HepG2 (cell line): ENCODE results near the gene UTP3. TPM values are rescaled to one million over a fixed set of nuclear protein-coding genes. Genes with fewer than 3 reads are reported as not detected.

Experiments
- DR1 ChIP-seq: sonication (generic); formaldehyde crosslinking; IDR thresholded peaks from 2 replicates; pipeline ENCODE4 v1.8.0; 2021; ENCODE audit warnings: mild to moderate bottlenecking, missing genetic modification reagents, inconsistent platforms
- GFI1 ChIP-seq: sonication (generic); formaldehyde crosslinking; IDR thresholded peaks from 2 replicates; pipeline ENCODE4 v1.5.0; 2020; ENCODE audit warnings: missing genetic modification reagents, mild to moderate bottlenecking, borderline replicate concordance
- HDAC2 ChIP-seq: sonication (generic); formaldehyde crosslinking; IDR thresholded peaks from 2 replicates; pipeline ENCODE4 v1.4.0; 2020; ENCODE audit warnings: missing genetic modification reagents
- HIC2 ChIP-seq: sonication (generic); formaldehyde crosslinking; IDR thresholded peaks from 2 replicates; pipeline ENCODE4 v1.9.0; 2022; ENCODE audit warnings: low read depth, missing genetic modification reagents
- HMG20B ChIP-seq: conservative IDR thresholded peaks from 2 replicates; pipeline ENCODE4 v1.6.1; 2016; ENCODE audit warnings: missing genetic modification reagents, missing compliant biosample characterization
- KLF11 ChIP-seq: IDR thresholded peaks from 2 replicates; pipeline ENCODE4 v1.6.1; 2016; ENCODE audit warnings: missing compliant biosample characterization
- MLXIP ChIP-seq: sonication (generic); formaldehyde crosslinking; IDR thresholded peaks from 2 replicates; pipeline ENCODE4 v1.9.0; 2021; ENCODE audit warnings: missing genetic modification reagents, borderline replicate concordance
- NFYB ChIP-seq: sonication (generic); formaldehyde crosslinking; IDR thresholded peaks from 2 replicates; pipeline ENCODE4 v1.4.0; 2020; ENCODE audit warnings: missing genetic modification reagents
- SP140L ChIP-seq: sonication (generic); formaldehyde crosslinking; IDR thresholded peaks from 2 replicates; pipeline ENCODE4 v1.4.0; 2020; ENCODE audit warnings: missing genetic modification reagents, borderline replicate concordance
- TAF1 ChIP-seq: sonication (generic); formaldehyde crosslinking; IDR thresholded peaks from 2 replicates; pipeline ENCODE4 v1.4.0; 2020; ENCODE audit warnings: missing genetic modification reagents
- USF2 ChIP-seq, 2 experiments: sonication (generic) in 1 of 2; formaldehyde crosslinking in 1 of 2; IDR thresholded peaks; 2 replicates each; pipeline versions ENCODE4 v1.5.1 to v1.6.1; 2011 to 2020; ENCODE audit warnings: borderline replicate concordance in 1 of 2, low read depth in 1 of 2, low read length in 1 of 2, mild to moderate bottlenecking in 1 of 2, missing genetic modification reagents in 1 of 2, moderate library complexity in 1 of 2
- ZNF20 ChIP-seq: sonication (generic); formaldehyde crosslinking; IDR thresholded peaks from 2 replicates; pipeline ENCODE4 v1.4.0; 2020; ENCODE audit warnings: mild to moderate bottlenecking, moderate library complexity, missing genetic modification reagents
- ZNF207 ChIP-seq: fragments of 450-650 bp; IDR thresholded peaks from 2 replicates; pipeline ENCODE4 v1.6.1; 2016; ENCODE audit warnings: antibody characterized with exemption, borderline replicate concordance
- ZNF263 ChIP-seq: sonication (generic); formaldehyde crosslinking; IDR thresholded peaks from 2 replicates; pipeline ENCODE4 v1.4.0; 2020; ENCODE audit warnings: missing genetic modification reagents
- ZNF660 ChIP-seq: sonication (generic); formaldehyde crosslinking; IDR thresholded peaks from 2 replicates; pipeline ENCODE4 v1.5.1; 2020; ENCODE audit warnings: mild to moderate bottlenecking, low read depth, missing genetic modification reagents, borderline replicate concordance
- ZXDC ChIP-seq: sonication (generic); formaldehyde crosslinking; IDR thresholded peaks from 2 replicates; pipeline ENCODE4 v1.5.0; 2020; ENCODE audit warnings: mild to moderate bottlenecking, missing genetic modification reagents
- polyA plus RNA-seq, 8 experiments: library from polyadenylated mRNA; depleted of rRNA in 3 of 8; stranded (reverse) in 7 of 8; unstranded in 1 of 8; fragments of >200 nt; fragmentation: Illumina TruSeq in 4 of 8; extraction: Trizol in 4 of 8; gene quantifications; 2 replicates each; pipeline versions ENCODE4 v1.2.1 to v1.2.3, GENCODE V29; 2011 to 2016; ENCODE audit warnings: low read depth in 4 of 8, missing spikeins in 1 of 8, mixed read lengths in 1 of 8; ENCODE audit not compliant: insufficient read depth in 1 of 8
- total RNA-seq, 5 experiments: library from RNA; depleted of rRNA; stranded (reverse); fragments of >200 nt; fragmentation: Illumina TruSeq; extraction: Trizol; gene quantifications; 2 replicates each; pipeline ENCODE4 v1.2.3, GENCODE V29; 2016; ENCODE audit warnings: low read depth in 1 of 5

Gene UTP3
- total and polyA plus RNA-seq, 2 of the 13 experiments (the other 11 are each of a cell fraction or from before 2014, with no cell fraction given): 6.9 to 19.5 TPM

DNA sequence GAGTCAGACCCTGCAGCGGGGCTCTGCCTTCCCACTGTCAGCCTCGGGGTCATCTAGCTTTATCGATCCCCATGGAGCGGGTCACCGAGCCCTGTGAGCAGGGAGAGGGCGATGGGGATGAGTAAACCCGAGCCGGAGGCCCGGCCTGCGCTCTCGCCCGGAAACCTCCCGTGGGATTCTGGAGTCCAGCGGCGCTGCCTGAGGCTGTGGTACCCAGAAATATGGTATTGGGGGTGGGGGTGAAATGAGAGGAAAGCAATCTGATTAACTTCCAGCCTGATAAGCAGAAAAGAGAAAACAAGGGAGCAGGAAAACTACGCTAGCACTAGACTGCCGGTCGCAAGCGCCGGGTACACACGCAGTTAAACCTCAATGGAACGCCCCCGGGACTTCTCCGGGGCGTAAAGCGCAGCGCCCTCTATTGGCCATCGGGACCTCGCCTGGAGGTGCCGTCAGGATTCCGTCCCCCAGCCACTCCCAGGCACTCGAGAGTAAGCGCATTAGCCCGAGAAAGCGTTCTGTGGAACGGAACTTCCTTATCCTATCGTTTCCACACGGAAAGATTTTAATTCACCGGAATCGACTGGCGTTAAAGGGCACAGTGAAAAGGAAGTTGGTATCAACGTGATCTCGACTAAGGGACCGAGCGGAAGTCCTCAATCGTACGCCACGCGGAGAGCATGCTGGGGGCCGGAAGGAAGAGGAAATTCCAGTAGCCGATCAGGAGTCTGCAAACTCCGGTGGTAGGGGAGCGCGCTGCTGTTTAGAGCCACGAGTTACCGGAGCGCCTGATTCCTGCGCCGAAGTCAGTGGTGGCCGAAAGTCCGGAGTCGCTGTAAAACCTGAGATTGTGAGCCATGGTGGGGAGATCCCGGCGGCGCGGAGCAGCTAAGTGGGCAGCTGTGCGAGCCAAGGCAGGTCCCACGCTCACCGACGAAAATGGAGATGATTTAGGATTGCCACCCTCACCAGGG lies at the start of gene UTP3 (continued):
- TF ChIP-seq ZNF263 (CRISPR knock-in tag) (no peak; the same call in 1 of the 2 replicates), USF2 (IDR thresholded peaks at IDR 0.05; ENCODE audit: low read depth, low read length) (no peak), USF2 (CRISPR knock-in tag; IDR thresholded peaks at IDR 0.05; ENCODE audit: borderline replicate concordance) (peak; percentile 59; the same call in 1 of the 2 replicates), KLF11 (CRISPR knock-in tag) (peak; percentile 68; the same call in 1 of the 2 replicates), ZNF20 (CRISPR knock-in tag) (no peak), ZXDC (CRISPR knock-in tag) (peak; percentile 69; the same call in 1 of the 2 replicates), DR1 (CRISPR knock-in tag) (0 out of 2 replicates have a peak, but pooled peaks have one; percentile 68), ZNF660 (CRISPR knock-in tag) (no peak), HIC2 (CRISPR knock-in tag) (peak; percentile 45; the same call in 1 of the 2 replicates), SP140L (CRISPR knock-in tag) (no peak; the same call in none of the 2 replicates), NFYB (no peak; the same call in 1 of the 2 replicates), HMG20B (CRISPR knock-in tag) (no peak; the same call in 1 of the 2 replicates), ZNF207 (no peak), GFI1 (CRISPR knock-in tag) (peak; percentile 88), TAF1 (CRISPR knock-in tag) (peak; percentile 79), HDAC2 (CRISPR knock-in tag) (peak; percentile 90), MLXIP (no peak)
